ENCODE measurements around the gene FPGS.
"Not testable (repeated sequence)": the region's sequence is repeated elsewhere in the genome, so short reads cannot be mapped to it uniquely, and the experiment has no call there.

The FPGS gene

GRCh38 chr9:127802576-127803443, at the start of gene FPGS:
Gene FPGS (plus strand): TSS chr9:127802882. CDS start chr9:127802925, 43 bp downstream.
- peak; percentile 83 for DNase-seq

- DNase-seq: no peak
Observed at GRCh38 chr9:127753148-127753547, 49.5 kb upstream of the FPGS start.

DNA sequence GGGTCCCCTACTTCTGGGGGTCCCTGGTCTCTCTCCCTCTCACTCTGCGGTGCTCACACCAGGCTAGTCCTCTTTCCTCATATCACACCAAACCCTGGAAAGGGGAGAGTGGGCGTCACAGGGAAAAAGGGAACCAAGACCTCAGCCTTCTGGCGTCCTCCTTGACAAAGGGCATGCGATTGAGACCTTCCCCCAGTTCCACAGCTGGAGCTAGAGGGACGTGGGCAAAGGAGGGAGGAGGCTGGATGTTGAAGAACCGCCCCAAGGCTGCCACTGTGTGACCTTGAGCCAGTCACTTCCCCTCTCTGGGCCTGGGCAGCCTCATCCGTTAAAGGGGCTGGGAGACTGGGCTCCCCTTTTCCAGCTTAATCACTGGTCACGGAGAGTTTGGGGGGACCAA, 49.1 kb upstream of the FPGS start:
- DNase-seq: no peak

GRCh38 chr9:127754099-127755060, 48.3 kb upstream of the FPGS start:
- DNase-seq: no peak

GRCh38 chr9:127755061-127756060, 47.3 kb upstream of the FPGS start:
- DNase-seq: no peak

GRCh38 chr9:127756233-127756632, 46.4 kb upstream of the FPGS start:
- no peak for DNase-seq

DNA sequence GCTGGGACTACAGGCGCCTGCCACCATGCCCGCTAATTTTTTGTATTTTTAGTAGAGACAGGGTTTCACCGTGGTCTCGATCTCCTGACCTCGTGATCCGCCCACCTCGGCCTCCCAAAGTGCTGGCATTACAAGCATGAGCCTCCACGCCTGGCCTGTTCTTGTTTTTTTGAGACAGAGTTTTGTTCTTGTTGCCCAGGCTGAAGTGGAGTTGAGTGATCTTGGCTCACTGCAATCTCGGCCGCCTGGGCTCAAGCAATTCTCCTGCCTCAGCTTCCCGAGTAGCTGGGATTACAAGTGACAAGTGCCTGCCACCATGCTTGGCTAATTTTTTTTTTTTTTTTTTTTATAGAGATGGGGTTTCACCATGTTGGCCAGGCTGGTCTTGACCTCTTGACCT, 45.9 kb upstream of the FPGS start:
- DNase-seq: not testable (repeated sequence)

- DNase-seq: no peak
Observed at GRCh38 chr9:127758843-127759242, 43.8 kb upstream of the FPGS start.

DNA sequence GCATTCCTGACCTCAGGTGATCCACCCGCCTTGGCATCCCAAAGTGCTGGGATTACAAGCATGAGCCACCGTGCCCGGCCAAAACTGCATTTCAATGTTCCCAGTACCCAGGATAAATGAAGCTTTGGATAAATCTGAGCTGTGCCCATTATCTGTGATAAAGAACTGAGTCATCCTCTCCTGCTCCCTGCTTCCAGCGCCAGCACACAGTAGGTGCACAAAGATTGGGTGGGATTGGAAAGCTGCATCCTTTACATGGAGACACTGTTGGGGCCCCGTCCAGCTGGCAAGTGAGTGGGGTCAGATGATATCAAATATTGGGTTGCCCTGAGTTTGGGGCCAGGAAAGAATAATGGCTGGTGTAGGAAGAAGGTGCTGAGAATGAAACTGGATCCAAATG, 41.6 kb upstream of the FPGS start:
- DNase-seq: no peak

DNA sequence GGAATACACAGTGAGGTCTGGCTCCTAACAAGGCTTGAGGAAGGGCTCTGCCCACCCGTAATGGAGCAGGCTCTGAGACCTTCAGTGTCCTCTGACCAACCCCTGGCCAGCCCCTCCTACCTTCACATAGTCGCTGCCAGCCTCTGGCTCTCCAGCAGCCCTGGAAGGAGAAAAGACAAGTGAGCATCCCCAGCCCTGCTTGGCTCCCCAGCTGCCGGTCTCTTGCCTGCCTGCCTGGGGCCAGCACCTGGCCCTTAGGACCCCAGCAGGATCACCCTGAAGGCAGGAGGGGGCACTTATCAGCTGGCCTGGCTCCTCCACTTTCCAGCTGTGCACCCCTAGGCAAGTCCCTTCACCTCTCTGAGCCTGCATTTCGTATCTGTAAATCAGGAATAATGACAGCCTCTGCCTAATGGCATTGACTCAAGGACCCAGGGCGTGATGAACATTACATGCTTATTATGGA, 41.2 kb upstream of the FPGS start:
- DNase-seq: no peak

DNA sequence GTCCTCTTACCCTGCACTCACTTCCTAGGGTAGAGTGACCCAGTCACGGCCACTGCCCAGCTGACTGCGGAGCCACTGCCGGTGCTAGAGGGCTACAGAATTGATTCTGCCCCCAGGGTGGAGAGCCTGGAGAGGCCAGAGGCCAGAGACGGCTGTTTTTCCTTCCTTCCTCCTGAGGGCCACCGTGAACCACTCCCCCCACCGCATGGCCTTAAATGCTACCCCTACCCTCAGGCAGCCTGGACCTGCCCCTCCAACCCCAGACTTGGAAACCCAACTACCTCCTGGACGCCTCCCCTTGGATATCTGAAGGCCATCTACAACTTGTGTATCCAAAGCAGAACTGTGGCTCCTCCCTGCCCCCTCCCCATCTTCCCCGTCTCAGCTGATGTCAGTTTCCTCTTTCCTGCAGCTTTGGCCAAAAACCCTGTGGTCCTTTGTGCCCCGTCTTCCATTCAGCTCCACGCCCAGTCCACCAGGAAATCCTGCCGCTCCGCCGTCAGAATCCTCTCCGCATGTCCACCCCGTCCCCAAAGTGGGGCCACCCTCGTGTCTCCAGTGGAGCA, 40.5 kb upstream of the FPGS start:
- DNase-seq: no peak

- DNase-seq: no peak
Observed at GRCh38 chr9:127763918-127764384, 38.7 kb upstream of the FPGS start.

DNA sequence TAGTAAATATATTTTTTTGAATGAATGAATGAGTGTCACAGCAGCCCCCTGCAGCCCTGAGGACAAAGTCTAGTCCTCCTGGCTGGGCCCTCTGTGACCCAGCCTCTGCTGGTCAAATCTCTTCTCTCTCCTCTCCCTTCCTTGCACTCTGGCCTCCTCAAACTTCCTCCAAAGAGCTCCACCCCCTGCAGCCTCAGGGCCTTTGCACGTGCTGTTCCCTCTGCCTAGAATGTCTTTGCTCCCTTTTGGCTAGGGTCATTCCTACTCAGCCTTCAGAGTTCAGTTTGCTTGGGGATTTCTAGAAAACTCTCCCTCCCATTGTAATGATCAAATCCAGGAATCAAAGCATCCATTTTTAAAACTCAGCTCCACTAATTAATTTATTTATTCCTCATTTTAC, 37.3 kb upstream of the FPGS start:
- no peak for DNase-seq

GRCh38 chr9:127767410-127767809, 35.3 kb upstream of the FPGS start:
- DNase-seq: no peak

DNA sequence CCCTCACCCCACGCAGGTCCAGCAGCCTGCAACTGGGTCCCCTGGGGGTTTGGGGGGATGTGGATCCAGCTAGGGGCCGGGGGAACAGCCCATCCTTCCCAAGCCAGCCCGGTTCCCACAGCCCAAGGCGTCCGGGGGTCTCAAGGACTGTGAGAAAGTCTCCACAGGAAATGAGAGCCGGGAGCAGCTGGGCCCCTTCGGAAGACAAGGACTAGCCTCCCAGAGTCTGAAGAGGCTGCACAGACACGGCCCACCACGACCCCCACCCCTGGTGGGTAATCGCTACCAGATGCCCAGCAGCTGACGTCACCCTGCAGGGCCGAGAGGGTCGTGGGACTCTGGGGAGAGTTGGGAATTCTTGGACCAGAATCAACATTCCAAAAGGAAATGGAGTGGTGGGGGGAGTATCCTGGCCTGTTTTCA, 34.8 kb upstream of the FPGS start:
- DNase-seq: no peak

GRCh38 chr9:127768698-127769097, 34.0 kb upstream of the FPGS start:
- DNase-seq: no peak

DNA sequence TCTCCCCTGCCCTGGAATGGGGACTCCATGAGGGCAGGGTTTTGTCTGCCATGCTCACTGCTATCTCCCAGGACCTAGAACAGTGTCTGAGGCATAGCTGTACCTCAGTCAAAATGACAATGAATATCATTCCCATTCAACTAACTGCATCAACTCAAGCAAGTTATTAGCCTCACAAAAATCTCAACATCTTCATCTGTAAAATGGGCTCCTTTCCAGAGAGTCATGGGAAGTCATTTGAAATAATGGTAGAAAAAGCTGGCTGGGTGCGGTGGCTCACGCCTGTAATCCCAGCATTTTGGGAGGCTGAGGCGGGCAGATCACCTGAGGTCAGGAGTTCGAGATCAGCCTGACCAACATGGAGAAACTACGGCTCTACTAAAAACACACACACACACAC, 33.6 kb upstream of the FPGS start:
- no peak for DNase-seq

DNA sequence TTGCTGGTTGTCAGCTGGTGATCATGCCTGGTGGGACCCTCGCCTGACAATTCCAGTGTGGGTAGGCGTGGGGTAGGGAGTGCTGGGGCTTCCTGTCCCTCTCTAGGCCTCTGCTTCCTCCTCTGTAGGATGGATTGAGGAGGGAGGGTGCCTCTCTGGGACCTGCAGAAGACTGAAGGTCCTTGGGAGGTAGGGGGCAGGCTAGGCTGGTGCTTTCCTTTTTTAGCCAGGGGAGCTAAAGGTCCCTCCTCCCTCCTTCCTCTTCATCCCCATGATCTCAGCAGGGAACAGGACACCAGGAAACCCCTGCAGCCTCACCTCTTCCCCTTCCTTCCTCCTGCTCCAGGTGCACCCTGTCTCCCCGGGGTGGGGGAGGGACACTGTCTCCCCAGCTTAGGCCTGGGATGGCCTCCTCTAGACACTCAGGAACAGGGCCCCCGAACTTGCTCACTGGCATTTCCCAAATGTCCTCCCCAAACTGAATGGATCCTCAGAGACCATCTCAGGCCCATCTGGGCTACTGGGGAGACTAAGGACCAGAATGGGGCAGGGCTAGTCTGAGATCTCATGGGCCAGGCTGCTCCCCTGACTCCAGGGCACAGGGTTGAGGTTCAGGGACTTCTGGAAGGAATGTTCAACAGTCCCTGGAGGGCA, 32.6 kb upstream of the FPGS start:
- DNase-seq: no peak

- no peak for DNase-seq
Observed at GRCh38 chr9:127770583-127770904, 32.1 kb upstream of the FPGS start.

- peak; percentile 97 for DNase-seq
Observed at GRCh38 chr9:127770905-127771569, 31.6 kb upstream of the FPGS start.

All from NCI-H1092 treated with DMSO at 0.1 percent for 48 hours (cell line).